CD4-positive, alpha-beta T cell treated with Interleukin-4 for 1 hour (primary cell): ENCODE data around the gene TMEM217.
"Not testable (repeated sequence)": the region's sequence is repeated elsewhere in the genome, so short reads cannot be mapped to it uniquely, and the experiment has no call there.

Experiments
- DNase-seq, 2 donors: peaks; one replicate each; pipeline ENCODE4 v3.0.0-alpha.2; 2020 to 2022

TMEM217 gene

GRCh38 chr6:37209461-37210205, 48.3 kb downstream of the TMEM217 start:
- peak; percentile 61 to 80 for DNase-seq

- DNase-seq: no peak
Measured at GRCh38 chr6:37208793-37209192, 49.2 kb downstream of the TMEM217 start.

DNA sequence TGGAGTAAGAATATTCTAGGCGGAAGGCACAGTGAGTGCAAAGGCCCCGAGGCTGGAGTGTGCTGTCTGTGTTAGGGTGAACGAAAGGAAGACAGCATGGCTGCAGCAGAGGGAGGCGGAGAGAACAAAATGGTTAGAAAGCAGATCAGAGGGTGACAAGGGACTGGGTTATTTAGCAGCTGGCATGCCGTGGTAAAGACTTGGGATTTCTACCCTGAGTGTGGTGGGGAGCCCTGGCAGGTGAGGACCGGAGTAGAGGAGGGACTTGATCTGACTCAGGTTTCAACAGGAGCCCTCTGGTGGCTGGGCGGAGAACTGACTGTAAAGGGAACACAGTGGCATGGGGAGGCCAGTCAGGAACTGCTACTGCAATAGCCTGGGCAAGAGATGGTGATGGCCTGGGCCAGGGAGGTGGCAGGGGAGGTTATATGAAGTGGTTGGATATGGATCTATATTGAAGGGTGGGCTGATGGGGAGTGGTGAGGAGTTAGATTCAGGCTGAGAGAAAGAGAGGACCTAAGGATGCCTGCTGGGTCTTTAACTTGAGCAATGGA, 50.0 kb downstream of the TMEM217 start:
- peak; percentile 91 to 92 for DNase-seq

GRCh38 chr6:37206622-37207021, 51.3 kb downstream of the TMEM217 start:
- DNase-seq: no peak

DNA sequence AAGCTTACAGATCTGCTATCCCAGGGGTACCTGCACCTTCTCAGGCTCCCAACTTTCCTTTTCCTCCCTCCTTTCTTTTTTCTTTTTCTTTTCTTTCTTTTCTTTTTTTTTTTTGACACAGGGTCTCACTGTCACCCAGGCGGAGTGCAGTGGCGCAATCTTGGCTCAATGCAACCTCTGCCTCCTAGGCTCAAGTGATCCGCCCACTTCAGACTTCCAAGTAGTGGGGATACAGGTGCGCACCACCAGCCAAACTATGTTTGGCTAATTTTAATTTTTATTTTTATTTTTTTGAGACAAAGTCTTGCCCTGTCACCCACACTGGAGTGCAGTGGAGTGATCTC, 52.0 kb downstream of the TMEM217 start:
- no peak for DNase-seq

GRCh38 chr6:37205175-37205996, 52.6 kb downstream of the TMEM217 start:
- DNase-seq: no peak

- DNase-seq: no peak
Measured at GRCh38 chr6:37204014-37204751, 53.8 kb downstream of the TMEM217 start.

DNA sequence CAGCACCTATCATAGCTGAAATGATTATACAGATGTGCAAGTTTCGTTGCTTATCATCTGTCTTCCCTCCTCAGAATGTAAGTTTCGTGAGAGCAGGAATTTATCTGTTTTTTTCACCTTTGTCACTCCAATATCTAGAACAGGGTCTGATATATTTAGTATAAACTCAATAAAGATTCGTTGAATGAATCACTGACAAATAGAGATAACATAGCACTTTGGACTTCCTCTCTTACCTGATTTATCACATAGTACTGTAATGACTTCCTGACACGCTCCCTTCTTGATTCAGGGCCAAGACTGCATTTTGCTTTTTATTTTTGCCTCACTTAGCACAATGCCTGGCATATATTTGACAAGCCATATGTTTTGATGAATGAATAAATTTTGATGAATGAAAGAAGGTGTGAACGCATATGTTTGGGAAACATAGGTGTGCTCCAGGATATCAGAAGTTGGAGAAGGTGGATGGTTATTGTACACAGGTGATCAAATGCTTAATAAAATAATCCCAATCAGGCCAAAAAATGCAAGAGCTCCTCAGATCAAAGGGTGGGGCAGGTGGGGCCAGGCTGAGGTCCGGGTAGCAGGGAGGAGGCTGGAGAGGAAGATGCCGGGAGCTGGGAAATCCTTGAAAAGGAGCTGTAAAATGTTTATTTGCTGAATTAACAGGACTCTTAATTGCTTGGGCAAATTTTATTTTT, 55.0 kb downstream of the TMEM217 start:
- no peak for DNase-seq

- DNase-seq: no peak
Measured at GRCh38 chr6:37201726-37202125, 56.2 kb downstream of the TMEM217 start.

GRCh38 chr6:37200085-37200484, 57.9 kb downstream of the TMEM217 start:
- no peak for DNase-seq

GRCh38 chr6:37196451-37196850, 61.5 kb downstream of the TMEM217 start:
- not testable (repeated sequence) for DNase-seq

DNA sequence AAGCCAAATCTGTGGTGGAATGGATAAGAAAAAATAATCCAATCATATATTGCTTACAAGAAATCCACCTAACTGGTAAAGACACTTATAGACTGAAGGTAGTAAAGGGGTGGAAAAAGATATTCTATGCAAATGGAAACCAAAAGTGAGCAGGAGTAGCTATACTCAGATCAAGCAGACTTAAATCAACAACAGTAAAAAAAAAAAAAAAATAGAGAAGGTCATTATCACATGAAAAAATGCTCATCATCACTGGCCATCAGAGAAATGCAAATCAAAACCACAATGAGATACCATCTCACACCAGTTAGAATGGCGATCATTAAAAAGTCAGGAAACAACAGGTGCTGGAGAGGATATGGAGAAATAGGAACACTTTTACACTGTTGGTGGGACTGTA, 63.1 kb downstream of the TMEM217 start:
- not testable (repeated sequence) for DNase-seq

GRCh38 chr6:37192666-37193065, 65.3 kb downstream of the TMEM217 start:
- DNase-seq: no peak

DNA sequence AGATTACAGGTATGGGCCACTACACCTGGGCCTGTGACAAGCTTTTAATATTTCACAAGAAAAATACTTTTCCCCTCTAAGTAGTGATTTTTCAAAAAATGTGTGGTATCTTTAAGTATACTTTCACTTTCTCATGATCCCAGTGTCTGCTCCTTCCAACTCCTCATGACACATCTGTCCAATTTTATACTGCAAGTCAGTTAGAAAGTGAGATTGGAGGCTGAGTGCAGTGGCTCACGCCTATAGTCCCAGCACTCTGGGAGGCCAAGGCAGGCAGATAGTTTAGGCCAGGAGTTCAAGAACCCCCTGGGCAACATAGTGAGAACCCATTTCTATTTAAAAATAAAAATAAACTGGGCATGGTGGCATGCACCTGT, 67.8 kb downstream of the TMEM217 start:
- no peak for DNase-seq

- no peak for DNase-seq
Measured at GRCh38 chr6:37188962-37189510, 68.9 kb downstream of the TMEM217 start.

DNA sequence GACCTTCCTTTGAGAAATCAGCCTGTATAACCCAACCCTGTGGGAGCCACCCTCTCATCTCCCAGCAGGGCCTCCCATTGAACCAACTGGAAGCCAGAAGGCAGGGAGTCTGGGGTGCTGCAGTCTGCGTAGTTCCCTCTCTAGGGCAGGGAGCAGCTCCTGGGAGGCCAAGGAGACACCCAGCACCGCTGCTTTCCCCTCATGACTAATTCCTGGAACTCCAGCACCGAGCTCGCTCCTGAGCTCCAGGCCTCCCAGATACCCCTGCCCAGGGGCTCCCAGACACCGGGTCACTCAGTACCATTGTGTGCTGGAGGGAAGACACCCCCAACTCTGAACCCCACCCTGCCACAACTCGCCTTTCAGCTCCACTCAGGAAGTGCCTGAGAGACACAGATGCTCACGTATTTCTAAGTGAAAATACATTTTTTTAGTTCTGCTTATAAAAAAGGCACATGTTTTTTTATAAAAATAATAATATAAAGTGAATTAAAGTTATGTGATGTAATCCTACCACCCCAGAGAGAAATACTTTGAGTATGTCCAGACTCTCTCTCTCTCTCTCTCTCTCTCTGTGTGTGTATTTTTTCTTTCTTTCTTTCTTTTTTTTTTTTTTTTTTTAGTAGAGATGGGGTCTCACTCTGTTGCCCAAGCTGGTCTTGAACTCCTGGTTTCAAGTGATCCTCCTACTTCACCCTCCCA, 70.5 kb downstream of the TMEM217 start:
- DNase-seq: peak in 1 of 2 donors; percentile 18

GRCh38 chr6:37185949-37186720, 71.8 kb downstream of the TMEM217 start:
- DNase-seq: not testable (repeated sequence)

GRCh38 chr6:37182736-37183590, 75.0 kb downstream of the TMEM217 start:
- DNase-seq: peak; percentile 85 to 86

- not testable (repeated sequence) for DNase-seq
Measured at GRCh38 chr6:37180610-37181009, 77.3 kb downstream of the TMEM217 start.

DNA sequence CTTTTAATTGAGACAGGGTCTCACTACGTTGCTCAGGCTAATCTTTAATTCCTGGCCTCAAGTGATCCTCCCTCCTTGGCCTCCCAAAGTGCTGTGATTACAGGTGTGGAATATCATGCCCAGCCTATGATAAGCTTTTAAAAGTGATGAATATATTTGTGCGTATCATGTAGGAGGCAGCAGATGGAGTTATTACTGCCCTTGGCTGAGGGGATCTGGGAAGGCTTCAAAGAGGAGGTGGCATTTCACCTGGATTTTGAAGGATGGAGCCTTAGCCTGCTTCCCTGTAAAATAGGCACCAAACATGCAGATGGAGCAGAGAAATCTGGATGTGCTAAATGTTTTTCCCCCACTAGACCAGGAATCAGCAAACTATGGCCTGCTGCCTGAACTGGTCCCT, 77.9 kb downstream of the TMEM217 start:
- no peak for DNase-seq
